MCF 10A (cell line): Measurements from ENCODE around the gene RNF144B. TPM values are rescaled to one million over a fixed set of nuclear protein-coding genes. Genes with fewer than 3 reads are reported as not detected.
"Not testable (repeated sequence)": the region's sequence is repeated elsewhere in the genome, so short reads cannot be mapped to it uniquely, and the experiment has no call there.

Source experiments
- BruUV-seq: library from RNA; stranded (reverse); fragments of 400-500 nt; replicated peaks from 2 replicates; lab custom pipeline; 2021; lab: Mats Ljungman, UMichigan
- CTCF ChIA-PET: fragments of 300-600 bp; sonication (Branson Sonifier 250); formaldehyde crosslinking; extraction: SDS; loops from one replicate; lab custom pipeline; 2021; ENCODE audit warnings: antibody characterized with exemption, inconsistent platforms; lab: Yijun Ruan, JAX
- POLR2A ChIA-PET: fragments of 300-600, 350-650 bp; sonication (Branson Sonifier 250); formaldehyde crosslinking; extraction: SDS; loops from one replicate; lab custom pipeline; 2020; ENCODE audit warnings: antibody characterized with exemption, inconsistent platforms; lab: Yijun Ruan, JAX
- DNase-seq: peaks from one replicate; pipeline ENCODE4 v3.0.0-alpha.2; 2018; ENCODE audit not compliant: unreplicated experiment
- H3K27ac Mint-ChIP-seq: one replicate; pipeline ENCODE4 v1.8.0; 2022; ENCODE audit warnings: mild to moderate bottlenecking, low read depth, mixed read lengths; ENCODE audit not compliant: unreplicated experiment
- H3K27me3 Mint-ChIP-seq: one replicate; pipeline ENCODE4 v1.8.0; 2022; ENCODE audit warnings: mixed read lengths; ENCODE audit not compliant: insufficient read depth, unreplicated experiment
- H3K36me3 Mint-ChIP-seq: one replicate; pipeline ENCODE4 v1.8.0; 2022; ENCODE audit warnings: mild to moderate bottlenecking, moderate library complexity, mixed read lengths; ENCODE audit not compliant: insufficient read depth, unreplicated experiment
- H3K4me1 Mint-ChIP-seq: one replicate; pipeline ENCODE4 v1.8.0; 2022; ENCODE audit warnings: mixed read lengths; ENCODE audit not compliant: insufficient read depth, unreplicated experiment
- H3K4me3 Mint-ChIP-seq: one replicate; pipeline ENCODE4 v1.8.0; 2022; ENCODE audit warnings: mild to moderate bottlenecking, moderate library complexity, mixed read lengths; ENCODE audit not compliant: unreplicated experiment
- H3K9me3 Mint-ChIP-seq: one replicate; pipeline ENCODE4 v1.8.0; 2022; ENCODE audit warnings: mixed read lengths; ENCODE audit not compliant: unreplicated experiment
- CTCF ChIP-seq: fragments of 200-600 bp; IDR thresholded peaks from one replicate; pipeline ENCODE4 v1.8.0; 2022; ENCODE audit warnings: antibody characterized with exemption, mild to moderate bottlenecking; ENCODE audit not compliant: unreplicated experiment
- intact Hi-C: fragments of 100-400 bp; cut with micrococcal nuclease; formaldehyde crosslinking; loops from 2 replicates; pipeline ENCODE4 v1.14.1; 2022
- total RNA-seq: library from RNA; stranded (reverse); gene quantifications from 2 replicates; pipeline ENCODE4 v1.2.3, GENCODE V29; 2022

The RNF144B gene
- total RNA-seq, 1 experiment from 2014 or later: 57.9 TPM

DNA sequence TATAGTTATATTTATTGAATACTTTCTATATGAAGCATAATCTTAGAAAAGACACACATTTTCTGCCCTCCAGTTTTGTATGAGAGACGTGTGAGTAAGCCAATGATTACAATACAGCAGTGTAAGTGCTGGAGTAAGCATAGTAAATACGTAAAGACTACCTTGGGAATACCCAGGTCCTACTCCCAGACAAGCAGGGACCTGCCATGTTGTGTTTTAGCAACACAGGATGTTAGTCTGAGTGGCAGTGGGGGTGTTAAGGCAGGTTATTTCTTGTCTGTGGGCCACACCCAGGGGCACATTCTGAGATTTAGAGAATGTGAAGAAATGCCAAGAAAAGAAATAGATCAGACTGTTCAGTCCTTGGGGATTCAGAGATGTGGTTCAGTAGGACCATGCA, 34.3 kb upstream of the RNF144B start:
- BruUV-seq: no TSS peak
- Mint-ChIP-seq H3K36me3 (no peaks in the 10 kb centered on the region), H3K4me1 (peaks cover 41% of the 10 kb centered on the region), H3K4me3 (peak overlapping the region; percentile 7), H3K27me3 (no peaks in the 10 kb centered on the region), H3K27ac (peak overlapping the region; percentile 20), H3K9me3 (peaks cover 7% of the 10 kb centered on the region)
- TF ChIP-seq CTCF: no peak
- POLR2A ChIA-PET: interaction anchor here (0.6 to 5.6 kb wide), 8 partner anchors 9 to 65 kb away, joined by 3 to 139 read pairs (median 8); partner anchors contain the start of gene RNF144B
- CTCF ChIA-PET: interaction anchor here (1.2 kb wide), 2 partner anchors 9 to 10 kb away, joined by 3 to 7 read pairs; no protein-coding TSS in a partner anchor
- peak; percentile 97 for DNase-seq
- intact Hi-C loops: no loop called here

DNA sequence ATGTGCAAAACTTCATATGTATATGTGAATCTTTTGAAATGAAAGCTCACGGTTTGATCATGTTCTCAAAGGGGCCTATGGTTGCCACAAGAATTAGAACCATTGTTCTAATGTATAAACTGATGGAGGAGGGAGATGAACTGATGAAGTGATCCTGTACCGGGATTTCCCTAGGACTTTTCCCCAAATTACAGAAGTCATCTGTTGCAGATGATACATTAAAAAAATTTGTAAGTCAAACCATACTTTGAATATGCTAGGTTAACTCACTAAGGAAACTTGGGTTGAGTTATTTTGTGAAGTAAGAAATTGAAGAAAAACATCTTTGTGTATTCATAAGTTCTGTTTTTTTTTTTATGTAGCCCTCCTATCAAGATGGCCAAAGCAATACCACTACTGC, 33.9 kb upstream of the RNF144B start:
- H3K4me1 Mint-ChIP-seq: peaks cover 37% of the 10 kb centered on the region
- POLR2A ChIA-PET: interaction anchor here (0.6 to 5.6 kb wide), 6 partner anchors 9 to 643 kb away, joined by 3 to 139 read pairs (median 7); partner anchors contain the start of gene RNF144B
- H3K4me3 Mint-ChIP-seq: peak overlapping the region; percentile 7
- CTCF ChIA-PET: interaction anchor here (1.2 kb wide), 2 partner anchors 9 to 11 kb away, joined by 3 to 7 read pairs; no protein-coding TSS in a partner anchor
- H3K9me3 Mint-ChIP-seq: peaks cover 11% of the 10 kb centered on the region
- H3K27ac Mint-ChIP-seq: peak overlapping the region; percentile 20
- H3K27me3 Mint-ChIP-seq: no peaks in the 10 kb centered on the region
- intact Hi-C loops: no loop called here
- DNase-seq: no peak
- no peaks in the 10 kb centered on the region for H3K36me3 Mint-ChIP-seq
- TF ChIP-seq CTCF: no peak
- TSS peak; percentile 46 for BruUV-seq

DNA sequence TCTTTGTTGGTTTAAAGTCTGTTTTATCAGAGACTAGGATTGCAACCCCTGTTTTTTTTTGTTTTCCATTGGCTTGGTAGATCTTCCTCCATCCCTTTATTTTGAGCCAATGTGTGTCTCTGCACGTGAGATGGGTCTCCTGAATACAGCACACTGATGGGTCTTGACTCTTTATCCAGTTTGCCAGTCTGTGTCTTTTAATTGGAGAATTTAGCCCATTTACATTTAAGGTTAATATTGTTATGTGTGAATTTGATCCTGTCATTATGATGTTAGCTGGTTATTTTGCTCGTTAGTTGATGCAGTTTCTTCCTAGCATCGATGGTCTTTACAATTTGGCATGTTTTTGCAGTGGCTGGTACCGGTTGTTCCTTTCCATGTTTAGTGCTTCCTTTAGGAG, 29.6 kb upstream of the RNF144B start:
- not testable (repeated sequence) for H3K36me3 Mint-ChIP-seq, DNase-seq

GRCh38 chr6:18359237-18359885, 27.8 kb upstream of the RNF144B start:
- intact Hi-C loops: no loop called here
- BruUV-seq: no TSS peak
- no peak for TF ChIP-seq CTCF
- CTCF ChIA-PET: interaction anchor here (0.7 to 1.6 kb wide), 2 partner anchors 144 to 1058 kb away, joined by 3 to 6 read pairs; no protein-coding TSS in a partner anchor
- no peak for DNase-seq
- H3K27ac Mint-ChIP-seq: no peak overlapping the region
- H3K27me3 Mint-ChIP-seq: no peaks in the 10 kb centered on the region
- H3K4me1 Mint-ChIP-seq: peaks cover 16% of the 10 kb centered on the region
- POLR2A ChIA-PET: interaction anchor here (1.0 to 5.6 kb wide), 5 partner anchors 9 to 29 kb away, joined by 3 to 72 read pairs (median 4); partner anchors contain the start of gene RNF144B
- peaks cover 16% of the 10 kb centered on the region for H3K9me3 Mint-ChIP-seq
- H3K36me3 Mint-ChIP-seq: no peaks in the 10 kb centered on the region
- H3K4me3 Mint-ChIP-seq: no peak overlapping the region

More for the DNA sequence above, 29.6 kb upstream of the RNF144B start:
- BruUV-seq, H3K27me3 Mint-ChIP-seq, CTCF ChIA-PET, intact Hi-C loops, H3K4me3 Mint-ChIP-seq, H3K27ac Mint-ChIP-seq: not testable (repeated sequence)
- Mint-ChIP-seq H3K4me1 (peaks cover 24% of the 10 kb centered on the region), H3K9me3 (peaks cover 16% of the 10 kb centered on the region)
- POLR2A ChIA-PET: interaction anchor here (5.6 kb wide), 1 partner anchor 31 kb away, joined by 72 read pairs; the partner anchor contains the start of gene RNF144B
